T47D (cell line): ENCODE measurements around the gene ABHD17A.
A peak's percentile ranks its signal among the peaks of the same experiment; 100 is the strongest.
"Not testable (repeated sequence)": the region's sequence is repeated elsewhere in the genome, so short reads cannot be mapped to it uniquely, and the experiment has no call there.

ENCODE experiments used
- DNase-seq, 2 experiments: peaks; one replicate each; pipeline versions ENCODE4 v3.0.0 to v3.0.0-alpha.2; 2011 to 2012; ENCODE audit warnings: low read depth in 1 of 2, low spot score in 1 of 2
- JUND ChIP-seq: IDR thresholded peaks from 2 replicates; pipeline ENCODE4 v1.6.1; 2012; ENCODE audit warnings: low read depth
- in situ Hi-C: cut with HindIII; loops from 2 replicates; pipeline ENCODE4 v1.10.0; 2016; ENCODE audit warnings: low sequenced_read_pairs, low pct_unique_long_range_greater_than_20kb

Gene ABHD17A

DNA sequence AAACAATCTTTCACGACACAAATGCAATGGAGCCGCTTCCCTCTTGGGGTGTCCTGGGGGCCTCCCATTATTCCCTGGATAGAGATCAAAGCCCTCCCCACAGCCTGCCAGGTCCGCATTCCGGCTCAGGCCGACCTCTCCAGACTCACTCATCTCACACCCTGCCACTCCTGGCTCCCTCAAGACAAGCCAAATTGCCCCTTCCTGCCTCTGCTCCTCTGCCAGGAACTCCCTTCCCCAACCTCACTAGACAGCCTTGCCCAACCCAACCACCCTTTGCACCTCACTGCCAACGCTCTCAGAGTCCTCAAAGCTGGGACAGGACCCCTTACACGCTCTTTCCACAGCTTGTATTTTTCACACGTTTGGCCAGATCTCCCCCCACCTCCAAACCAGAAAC lies 1.5 kb downstream of the ABHD17A start:
- no peak for TF ChIP-seq JUND
- no peak for DNase-seq
- in situ Hi-C loops, result no loop called here

DNA sequence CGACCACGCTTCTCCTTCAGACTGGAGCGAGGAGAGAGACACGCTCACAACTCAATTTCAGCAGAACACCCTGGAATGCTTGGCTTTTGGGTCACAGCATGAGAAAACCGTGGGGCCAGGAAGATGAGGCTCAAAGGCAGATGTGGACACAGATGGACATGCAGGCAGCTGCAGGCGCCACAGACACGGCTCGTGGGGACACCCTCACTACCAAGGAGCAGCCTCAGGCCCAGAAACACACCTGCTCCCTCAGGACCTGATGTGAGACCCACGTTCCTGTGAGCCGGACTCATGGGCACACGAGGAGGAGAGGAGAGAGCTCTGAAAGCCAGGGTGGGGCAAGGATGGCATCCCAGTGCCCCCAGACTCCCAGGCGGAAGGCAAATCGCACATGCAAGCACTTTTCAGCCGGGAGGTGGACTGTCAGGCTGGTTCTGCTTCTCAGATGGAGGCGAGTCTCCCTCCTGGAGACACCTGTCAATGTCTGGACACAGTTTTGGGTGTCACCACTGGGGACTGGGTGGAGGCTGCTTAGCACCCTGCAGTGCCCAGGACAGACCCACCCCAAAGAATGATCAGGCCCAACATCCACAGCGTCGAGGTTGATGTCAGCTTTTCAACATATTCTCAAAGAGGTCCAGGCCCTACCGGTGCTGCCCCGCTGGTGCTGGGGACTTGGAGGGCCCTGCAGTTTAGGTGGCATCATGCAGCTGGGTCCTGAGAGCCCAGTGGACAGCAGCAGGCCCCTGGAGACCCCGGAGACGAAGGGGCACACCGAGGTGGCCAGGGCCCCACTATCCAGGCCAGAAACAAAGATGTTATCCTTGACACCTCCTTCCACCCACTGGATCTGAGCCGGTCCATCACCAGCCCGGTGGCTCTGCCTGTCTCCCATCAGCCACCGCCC lies 2.3 kb downstream of the ABHD17A start:
- no peak for DNase-seq
- in situ Hi-C loops, result no loop called here
- TF ChIP-seq JUND, result no peak

DNA sequence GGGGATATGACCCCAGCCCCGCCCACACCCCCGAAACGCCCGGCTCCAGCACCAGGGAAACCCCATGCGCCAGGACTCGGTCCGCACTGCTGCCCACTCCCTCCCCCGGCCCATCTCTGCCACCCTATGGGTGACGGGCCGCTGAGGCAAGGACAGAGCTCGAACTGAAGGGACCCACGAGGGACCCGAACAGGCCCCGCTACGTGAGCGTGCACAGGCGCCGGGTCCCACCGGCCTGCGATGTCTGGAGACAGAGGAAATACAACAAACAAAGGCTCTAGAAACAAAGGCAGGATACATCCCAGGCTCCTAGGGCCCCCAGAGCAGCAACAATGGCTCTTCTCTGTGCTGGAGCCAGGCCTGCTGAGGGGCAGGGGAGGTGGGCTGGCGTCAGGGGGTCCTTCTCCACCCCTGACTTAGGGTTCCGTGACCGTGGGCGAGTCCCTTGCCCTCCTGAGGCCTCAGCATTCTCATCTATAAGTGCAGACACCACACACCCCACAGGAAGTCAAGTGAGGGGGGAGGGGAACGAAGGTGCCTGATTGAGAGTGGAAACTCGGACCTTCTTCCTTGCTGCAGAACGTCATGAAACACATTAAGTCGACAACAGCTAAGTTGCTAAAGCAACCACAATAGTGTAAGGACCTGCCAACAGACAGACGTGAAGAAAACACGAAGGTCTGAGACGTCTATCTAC lies 3.1 kb downstream of the ABHD17A start:
- no peak for DNase-seq
- in situ Hi-C loops, result no loop called here
- TF ChIP-seq JUND, result no peak

DNA sequence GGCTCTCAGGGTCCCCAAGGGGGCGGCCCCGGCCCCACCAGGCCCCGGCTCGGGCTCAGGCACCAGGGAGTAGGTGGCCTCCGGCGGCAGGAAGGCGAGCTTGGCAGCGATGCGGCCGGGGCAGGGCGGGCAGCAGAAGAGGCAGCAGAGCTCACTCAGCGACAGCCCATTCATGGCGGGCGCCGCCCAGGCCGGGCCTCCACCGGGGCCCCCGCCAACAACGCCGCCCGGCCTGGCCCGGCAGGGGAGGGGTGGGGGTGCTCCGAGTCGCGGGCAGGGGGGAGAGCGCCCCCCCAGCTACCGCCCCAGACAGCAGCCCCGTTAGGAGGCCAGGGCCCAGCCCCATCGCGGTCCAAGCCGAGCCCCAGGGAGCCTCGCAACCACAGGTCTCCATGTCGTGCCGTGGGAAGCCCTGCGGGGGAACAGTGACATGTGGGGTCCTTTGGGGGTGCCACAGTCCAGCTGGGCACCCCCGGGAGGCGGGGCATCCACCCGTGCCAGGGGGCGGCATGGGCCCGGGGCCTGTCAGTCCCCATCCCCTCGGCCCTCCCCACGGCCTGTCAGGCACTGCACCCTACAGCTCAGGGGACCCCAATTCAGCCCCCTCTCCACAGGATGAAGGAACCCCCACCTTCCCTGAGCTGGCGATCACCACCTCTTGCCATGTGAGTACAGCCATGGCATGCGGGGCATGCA lies 3.8 kb downstream of the ABHD17A start:
- DNase-seq, in situ Hi-C loops: not testable (repeated sequence)

DNA sequence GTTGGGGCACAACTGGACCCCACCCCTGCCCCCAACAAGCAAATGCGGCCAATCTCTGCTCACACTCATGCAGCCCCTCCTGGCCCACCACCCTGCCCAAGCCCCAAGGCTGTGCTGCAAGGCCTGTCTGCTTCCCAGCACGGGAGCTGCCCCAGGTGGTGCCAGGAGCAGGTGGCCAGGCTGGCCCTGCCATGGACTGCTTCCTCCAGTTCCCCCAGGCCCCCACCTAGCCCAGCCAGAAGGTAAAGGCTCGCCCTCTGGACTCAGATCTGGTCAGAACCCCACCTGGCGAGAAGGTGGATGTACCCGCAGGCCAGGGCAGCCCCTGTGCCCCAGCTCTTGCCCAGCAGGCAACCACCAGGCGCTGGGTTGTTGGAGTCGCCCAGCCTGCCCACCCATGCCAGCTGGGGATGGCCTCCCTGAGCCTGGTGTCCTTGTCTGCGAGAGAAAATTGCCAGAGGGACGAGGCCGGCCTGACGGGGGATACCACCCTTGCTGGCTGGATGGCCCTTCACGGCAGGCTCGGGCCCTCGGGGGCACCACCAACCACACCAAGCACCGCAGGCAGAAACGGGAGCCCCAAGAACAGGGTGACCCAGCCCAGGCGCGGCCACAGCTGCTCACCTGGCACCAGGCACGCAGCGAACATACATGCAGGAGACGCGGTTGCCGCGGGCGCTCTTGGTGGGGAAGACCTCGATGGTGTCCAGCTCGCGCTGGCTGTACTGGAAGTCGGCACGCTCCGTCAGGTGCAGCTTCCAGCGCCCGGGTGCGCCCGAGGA lies 4.5 kb downstream of the ABHD17A start:
- no peak for DNase-seq
- in situ Hi-C loops, result no loop called here

DNA sequence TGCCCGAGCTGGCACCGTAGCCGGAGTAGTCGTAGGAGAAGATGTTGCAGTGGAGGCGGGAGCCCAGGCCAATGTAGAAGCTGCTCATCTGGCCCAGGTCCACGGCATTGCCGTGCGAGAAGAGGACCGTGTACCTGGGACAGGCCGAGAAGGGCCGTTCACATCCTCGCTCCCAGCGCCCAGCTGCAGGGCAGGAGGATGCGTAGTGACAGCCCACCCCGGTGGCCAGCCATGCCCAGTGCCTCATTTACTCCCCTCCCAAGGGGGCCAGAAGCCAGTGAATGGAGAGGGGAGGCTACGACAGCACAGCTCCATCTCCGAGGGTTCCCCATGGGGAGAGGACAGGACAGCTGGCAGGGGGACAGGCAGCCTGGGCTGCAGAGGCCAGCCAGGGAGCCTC lies 5.3 kb downstream of the ABHD17A start:
- DNase-seq, result not testable (repeated sequence)

More for the DNA sequence above, 4.5 kb downstream of the ABHD17A start:
- no peak for TF ChIP-seq JUND

DNA sequence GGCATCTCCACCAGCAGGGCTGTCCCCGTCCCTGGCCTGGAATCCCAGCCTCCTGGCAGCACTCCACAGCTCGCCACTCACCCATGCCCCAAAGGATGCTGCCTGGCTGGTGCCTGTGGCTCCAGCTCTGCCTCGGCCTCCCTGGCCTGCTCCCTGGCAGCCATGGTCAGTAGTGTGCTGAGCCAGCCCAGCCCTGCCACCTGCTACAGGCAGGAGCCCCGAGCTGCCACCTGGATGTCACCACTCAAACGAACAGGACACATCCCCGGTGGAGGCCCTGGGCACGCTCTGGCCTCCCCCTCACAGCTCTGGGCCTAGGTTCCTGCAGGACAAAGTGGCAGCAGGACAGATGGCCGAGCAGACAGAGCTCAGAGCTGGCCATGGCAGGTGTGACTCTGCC lies 6.7 kb downstream of the ABHD17A start:
- in situ Hi-C loops, DNase-seq: not testable (repeated sequence)

More for the DNA sequence above, 5.3 kb downstream of the ABHD17A start:
- in situ Hi-C loops, result not testable (repeated sequence)

DNA sequence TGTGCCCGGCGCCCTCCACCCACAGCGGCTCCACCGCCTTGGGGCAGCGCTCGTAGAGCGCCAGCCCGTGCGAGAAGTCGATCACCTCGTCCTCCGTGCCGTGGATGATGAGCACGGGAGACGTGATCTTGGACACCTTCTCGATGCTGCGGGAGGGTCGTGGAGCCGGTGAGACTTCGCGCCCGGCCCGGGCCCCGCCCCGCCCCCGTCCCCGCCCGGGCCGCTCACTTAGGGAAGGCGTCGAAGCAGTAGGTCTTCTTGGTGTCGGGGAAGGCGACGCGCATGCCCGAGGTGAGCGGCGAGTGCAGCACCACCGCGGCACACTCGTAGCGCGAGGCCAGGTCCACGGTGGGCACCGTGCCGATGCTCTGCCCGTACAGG lies 8.0 kb downstream of the ABHD17A start:
- DNase-seq, in situ Hi-C loops: not testable (repeated sequence)

DNA sequence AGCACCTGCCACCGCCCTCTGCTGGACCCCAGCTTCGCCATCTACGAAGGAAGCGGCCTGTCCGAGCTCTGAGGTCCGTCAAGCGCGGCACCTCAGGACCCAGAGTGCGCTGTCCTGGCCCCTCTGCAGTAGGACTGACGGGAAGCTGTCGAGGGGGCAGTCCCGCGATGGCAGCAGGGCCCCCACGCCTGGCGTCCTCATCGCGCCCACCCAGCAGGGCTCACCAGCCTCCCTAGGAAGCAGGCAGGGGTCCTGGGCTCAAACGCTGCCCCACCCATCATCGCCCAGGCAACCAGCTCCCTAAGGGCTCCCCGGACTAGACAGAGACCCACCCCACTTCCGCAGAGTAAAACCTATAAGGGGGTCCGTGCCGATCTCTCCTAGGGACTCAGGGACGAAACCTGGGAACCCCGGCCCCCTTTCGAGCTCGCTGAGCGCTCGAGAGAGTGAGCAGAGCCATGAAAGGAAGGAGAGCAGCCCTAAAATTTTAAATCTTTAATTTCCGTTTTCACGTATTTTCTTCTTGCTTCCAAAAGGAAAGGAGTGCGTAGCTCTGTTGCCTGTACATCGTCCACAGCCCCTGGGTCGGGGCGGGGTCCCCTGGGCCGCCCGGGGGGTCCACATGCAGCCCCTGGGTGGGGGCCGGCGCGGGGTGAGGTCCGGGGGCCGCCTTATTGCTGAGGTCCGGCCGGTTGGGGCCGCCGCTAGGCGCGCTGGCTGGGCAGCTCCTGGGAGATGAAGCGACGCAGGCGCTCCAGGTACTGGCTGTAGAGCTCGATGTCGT lies 8.6 kb downstream of the ABHD17A start:
- in situ Hi-C loops, DNase-seq: not testable (repeated sequence)

DNA sequence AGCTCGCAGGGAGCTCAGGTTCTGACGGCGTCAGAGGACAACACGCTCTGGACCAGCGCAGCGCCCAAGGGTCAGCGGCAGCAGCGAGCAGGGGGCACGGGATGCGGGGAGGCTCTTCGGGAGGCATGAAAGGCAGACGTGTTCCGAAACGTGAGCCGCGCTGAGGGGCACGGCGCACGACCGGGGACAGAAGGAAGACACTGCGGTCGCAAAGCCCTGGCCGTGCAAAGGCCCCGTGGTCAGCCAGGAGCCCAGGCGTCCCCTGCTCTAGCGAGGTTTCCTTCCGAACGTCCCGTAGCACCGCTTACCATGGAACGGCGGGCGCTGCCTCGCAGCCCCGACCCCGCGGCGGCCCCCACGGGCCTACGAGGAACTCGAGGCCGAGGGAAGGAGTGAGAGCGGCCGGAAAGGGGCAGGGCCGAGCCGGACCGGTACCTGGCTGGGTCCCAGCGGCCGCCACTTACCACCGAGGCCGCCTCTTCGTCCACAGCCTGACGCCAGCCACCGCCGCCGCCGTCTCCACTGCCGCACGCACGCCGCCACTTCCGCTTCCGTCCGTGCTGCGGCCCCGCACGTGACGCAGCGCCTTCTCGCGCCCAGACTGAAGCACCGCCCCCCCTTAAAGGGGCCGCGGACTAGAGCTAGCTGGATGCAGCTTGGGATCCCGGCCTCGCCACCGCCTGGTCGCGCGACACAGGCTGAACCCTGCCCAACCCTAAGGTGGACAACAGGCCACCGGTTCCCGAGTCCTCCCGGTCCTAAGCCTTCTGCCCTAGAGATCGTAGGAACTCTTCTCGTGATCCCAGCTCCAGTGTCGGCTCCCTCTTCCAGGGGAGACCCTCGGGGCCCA lies 9.4 kb downstream of the ABHD17A start:
- DNase-seq, result peak; percentile 76 to 90
- TF ChIP-seq JUND, result no peak
- in situ Hi-C loops, result no loop called here

DNA sequence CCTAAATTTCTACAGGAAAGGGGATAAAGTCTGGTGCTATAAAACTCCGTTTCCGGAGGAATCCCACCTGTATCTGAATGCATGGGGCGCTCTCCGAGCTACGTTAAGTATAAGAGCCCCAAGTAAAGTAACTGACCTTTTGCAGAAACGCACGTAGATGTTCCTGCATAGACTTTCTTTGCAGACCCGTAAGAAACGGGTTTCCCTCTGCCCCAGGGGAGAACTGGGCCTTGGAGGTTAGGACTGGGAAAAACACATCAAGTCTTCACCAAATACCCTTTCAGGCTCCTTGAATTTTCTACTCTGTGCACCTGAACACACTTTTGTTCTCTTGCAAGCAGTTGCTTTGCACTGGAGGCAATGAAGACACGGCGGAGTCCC lies 10.0 kb downstream of the ABHD17A start:
- not testable (repeated sequence) for DNase-seq

More for the DNA sequence above, 10.0 kb downstream of the ABHD17A start:
- in situ Hi-C loops, result not testable (repeated sequence)
